Measurements from ENCODE around the gene SPECC1L.

Gene SPECC1L

DNA sequence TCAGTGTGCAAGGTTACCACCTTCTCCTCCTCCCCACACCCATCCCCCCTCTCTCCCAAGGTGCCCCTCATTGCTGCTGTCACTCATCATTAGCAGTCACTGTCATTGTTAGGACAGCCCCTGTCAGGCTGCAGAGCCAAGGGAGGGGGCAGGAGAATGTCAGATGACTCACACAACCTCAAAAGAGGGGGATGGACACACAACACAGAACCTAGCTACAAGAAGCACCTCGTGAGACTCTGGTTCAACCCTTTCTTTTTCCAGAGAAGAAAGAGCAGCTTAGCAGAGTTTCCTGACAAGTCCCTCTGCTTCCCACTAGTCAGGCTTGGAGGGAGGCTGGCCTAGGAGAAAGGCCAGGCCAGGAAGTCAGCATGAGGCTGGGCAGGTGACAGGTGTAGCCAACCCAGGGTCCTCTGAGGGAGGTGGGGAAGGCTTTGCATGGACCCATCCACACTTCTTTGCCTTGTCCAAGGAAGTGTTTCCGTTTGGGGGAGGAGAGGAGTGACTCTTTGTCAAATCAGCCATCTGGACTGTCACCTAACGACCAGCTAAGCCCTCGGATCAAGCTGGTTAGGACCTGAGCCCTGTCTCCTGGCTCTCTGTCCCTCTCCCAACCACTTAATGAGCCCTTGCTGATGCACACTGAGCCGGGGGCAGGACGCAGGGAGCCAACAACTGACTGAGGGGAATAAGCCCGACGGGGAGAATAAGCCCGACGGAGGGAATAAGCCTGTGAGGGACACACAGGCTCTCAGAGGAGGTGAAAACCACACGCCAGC lies 175.0 kb downstream of the SPECC1L start:
- no peak overlapping the region for H3K27ac ChIP-seq (replicated peaks)
- no peak for DNase-seq (ENCODE audit: low read depth in 1 of 2, low spot score in 1 of 2)
- no peak overlapping the region for H3K4me3 ChIP-seq (replicated peaks; ENCODE audit: insufficient read depth, low read length)
- TF ChIP-seq GABPA (IDR thresholded peaks at IDR 0.05; ENCODE audit: low read depth) (no peak), CTCF (IDR thresholded peaks at IDR 0.05; ENCODE audit: insufficient read depth, low read length) (no peak), SPI1 (IDR thresholded peaks at IDR 0.05; ENCODE audit: borderline replicate concordance, low read depth) (no peak), POLR2AphosphoS5 (IDR thresholded peaks at IDR 0.05; ENCODE audit: low read depth) (no peak)
- TF ChIP-seq, protein P1, sequence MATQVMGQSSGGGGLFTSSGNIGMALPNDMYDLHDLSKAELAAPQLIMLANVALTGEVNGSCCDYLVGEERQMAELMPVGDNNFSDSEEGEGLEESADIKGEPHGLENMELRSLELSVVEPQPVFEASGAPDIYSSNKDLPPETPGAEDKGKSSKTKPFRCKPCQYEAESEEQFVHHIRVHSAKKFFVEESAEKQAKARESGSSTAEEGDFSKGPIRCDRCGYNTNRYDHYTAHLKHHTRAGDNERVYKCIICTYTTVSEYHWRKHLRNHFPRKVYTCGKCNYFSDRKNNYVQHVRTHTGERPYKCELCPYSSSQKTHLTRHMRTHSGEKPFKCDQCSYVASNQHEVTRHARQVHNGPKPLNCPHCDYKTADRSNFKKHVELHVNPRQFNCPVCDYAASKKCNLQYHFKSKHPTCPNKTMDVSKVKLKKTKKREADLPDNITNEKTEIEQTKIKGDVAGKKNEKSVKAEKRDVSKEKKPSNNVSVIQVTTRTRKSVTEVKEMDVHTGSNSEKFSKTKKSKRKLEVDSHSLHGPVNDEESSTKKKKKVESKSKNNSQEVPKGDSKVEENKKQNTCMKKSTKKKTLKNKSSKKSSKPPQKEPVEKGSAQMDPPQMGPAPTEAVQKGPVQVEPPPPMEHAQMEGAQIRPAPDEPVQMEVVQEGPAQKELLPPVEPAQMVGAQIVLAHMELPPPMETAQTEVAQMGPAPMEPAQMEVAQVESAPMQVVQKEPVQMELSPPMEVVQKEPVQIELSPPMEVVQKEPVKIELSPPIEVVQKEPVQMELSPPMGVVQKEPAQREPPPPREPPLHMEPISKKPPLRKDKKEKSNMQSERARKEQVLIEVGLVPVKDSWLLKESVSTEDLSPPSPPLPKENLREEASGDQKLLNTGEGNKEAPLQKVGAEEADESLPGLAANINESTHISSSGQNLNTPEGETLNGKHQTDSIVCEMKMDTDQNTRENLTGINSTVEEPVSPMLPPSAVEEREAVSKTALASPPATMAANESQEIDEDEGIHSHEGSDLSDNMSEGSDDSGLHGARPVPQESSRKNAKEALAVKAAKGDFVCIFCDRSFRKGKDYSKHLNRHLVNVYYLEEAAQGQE (IDR thresholded peaks at IDR 0.05; ENCODE audit: insufficient replicate concordance, low read depth), result no peak
- H3K27me3 ChIP-seq (ENCODE audit: insufficient read depth, poor library complexity, severe bottlenecking), result no peaks in the 10 kb centered on the region

- TF ChIP-seq CTCF (IDR thresholded peaks at IDR 0.05; ENCODE audit: insufficient read depth, low read length) (no peak), SPI1 (IDR thresholded peaks at IDR 0.05; ENCODE audit: borderline replicate concordance, low read depth) (no peak), GABPA (IDR thresholded peaks at IDR 0.05; ENCODE audit: low read depth) (no peak), POLR2AphosphoS5 (IDR thresholded peaks at IDR 0.05; ENCODE audit: low read depth) (no peak)
- TF ChIP-seq, protein P1 (IDR thresholded peaks at IDR 0.05; ENCODE audit: insufficient replicate concordance, low read depth), result no peak
These were observed 175.6 kb downstream of the SPECC1L start for GRCh38 chr22:24446260-24446611.

DNA sequence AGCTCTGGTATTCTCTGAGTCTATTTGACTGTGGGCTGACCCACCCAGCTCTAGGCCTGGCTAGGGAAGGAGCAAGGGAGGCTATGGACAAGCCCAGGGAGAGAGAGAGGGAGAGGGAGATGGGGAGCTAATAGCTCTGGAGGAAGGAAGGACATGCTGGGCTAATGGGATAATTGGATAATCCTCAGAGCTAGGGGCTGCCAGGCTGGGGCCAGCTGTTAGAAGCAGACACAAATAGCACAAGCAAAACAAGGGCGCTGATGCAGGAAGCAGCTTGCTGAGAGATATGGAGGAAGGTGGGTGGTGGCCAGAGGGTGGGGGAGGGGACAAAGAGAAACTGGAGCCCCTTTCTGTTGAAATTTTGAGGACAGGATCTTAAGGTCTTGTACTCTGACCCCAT lies 180.0 kb downstream of the SPECC1L start:
- TF ChIP-seq SPI1 (IDR thresholded peaks at IDR 0.05; ENCODE audit: borderline replicate concordance, low read depth) (no peak), GABPA (IDR thresholded peaks at IDR 0.05; ENCODE audit: low read depth) (no peak), CTCF (IDR thresholded peaks at IDR 0.05; ENCODE audit: insufficient read depth, low read length) (no peak), POLR2AphosphoS5 (IDR thresholded peaks at IDR 0.05; ENCODE audit: low read depth) (no peak)
- TF ChIP-seq, protein P1 (IDR thresholded peaks at IDR 0.05; ENCODE audit: insufficient replicate concordance, low read depth), result no peak
- DNase-seq (ENCODE audit: low read depth in 1 of 2, low spot score in 1 of 2), result no peak
- no peak overlapping the region for H3K27ac ChIP-seq (replicated peaks)

More at GRCh38 chr22:24446260-24446611, 175.6 kb downstream of the SPECC1L start:
- Histone ChIP-seq H3K27me3 (ENCODE audit: insufficient read depth, poor library complexity, severe bottlenecking) (no peaks in the 10 kb centered on the region), H3K27ac (replicated peaks) (no peak overlapping the region), H3K4me3 (replicated peaks; ENCODE audit: insufficient read depth, low read length) (no peak overlapping the region)
- DNase-seq (ENCODE audit: low read depth in 1 of 2, low spot score in 1 of 2), result no peak

More for the DNA sequence above, 180.0 kb downstream of the SPECC1L start:
- H3K4me3 ChIP-seq (replicated peaks; ENCODE audit: insufficient read depth, low read length), result no peak overlapping the region
- H3K27me3 ChIP-seq (ENCODE audit: insufficient read depth, poor library complexity, severe bottlenecking), result no peaks in the 10 kb centered on the region
